Raji (cell line): ENCODE results near the gene NRN1L.

Source experiments
- POLR2A ChIP-seq: IDR thresholded peaks from 2 replicates; pipeline ENCODE4 v1.6.1; 2011; ENCODE audit warnings: low read depth, low read length, control low read depth; ENCODE audit not compliant: insufficient read depth

NRN1L gene

DNA sequence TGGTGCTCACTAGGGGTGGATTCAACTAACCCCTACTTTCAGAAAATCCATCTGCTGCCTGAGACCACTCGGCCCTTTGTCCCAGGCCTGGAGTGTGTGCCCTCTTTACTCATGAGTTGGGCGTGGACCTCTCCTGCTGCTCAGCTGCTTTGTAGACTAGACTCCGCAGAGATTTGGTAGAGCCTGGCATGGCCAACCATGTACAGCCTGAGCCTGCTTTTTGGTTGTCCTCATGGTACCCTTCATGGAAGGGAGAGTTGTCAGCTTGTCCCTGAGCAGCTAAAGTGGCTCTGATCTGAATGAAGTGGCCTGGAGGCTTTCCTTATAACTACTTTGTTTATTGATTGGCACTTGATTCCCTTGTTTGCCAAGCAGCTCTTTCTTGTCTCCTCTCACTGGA lies 10.3 kb upstream of the NRN1L start:
- TF ChIP-seq POLR2A = no peak

DNA sequence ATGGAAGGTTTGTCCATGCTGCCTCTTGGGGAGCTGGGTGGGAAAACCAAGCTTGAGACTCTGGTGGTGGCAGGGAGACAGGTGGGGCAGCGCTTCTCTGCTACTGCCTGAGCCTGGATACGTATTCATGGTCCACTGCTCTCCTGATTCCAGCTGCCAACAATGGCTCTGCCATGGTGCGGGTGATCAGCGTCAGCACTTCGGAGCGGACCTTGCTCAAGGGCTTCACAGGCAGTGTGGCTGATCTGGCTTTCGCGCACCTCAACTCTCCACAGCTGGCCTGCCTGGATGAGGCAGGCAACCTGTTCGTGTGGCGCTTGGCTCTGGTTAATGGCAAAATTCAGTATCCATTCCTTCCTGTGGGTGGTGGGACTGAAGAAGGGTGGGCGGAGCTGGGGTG lies 7.6 kb upstream of the NRN1L start:
- no peak for TF ChIP-seq POLR2A

GRCh38 chr16:67878232-67878631 lies 6.5 kb upstream of the NRN1L start:
- TF ChIP-seq POLR2A = no peak

DNA sequence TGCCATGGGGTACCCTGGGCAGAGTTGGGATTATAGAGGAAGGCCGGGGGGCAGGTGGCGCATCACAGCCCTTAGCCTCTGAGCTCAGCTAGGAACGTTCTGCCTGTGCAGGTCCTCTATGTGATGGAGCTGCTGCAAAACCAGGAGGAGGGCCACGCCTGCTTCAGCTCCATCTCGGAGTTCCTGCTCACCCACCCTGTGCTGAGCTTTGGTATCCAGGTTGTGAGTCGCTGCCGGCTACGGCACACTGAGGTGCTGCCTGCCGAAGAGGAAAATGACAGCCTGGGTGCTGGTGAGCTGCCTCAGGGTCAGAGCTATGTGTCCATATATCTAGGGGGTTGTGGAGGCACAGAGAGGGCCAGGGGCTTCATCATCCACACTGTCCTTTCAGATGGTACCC lies 5.8 kb upstream of the NRN1L start:
- TF ChIP-seq POLR2A = no peak

- no peak for TF ChIP-seq POLR2A
These were observed 5.2 kb upstream of the NRN1L start for GRCh38 chr16:67879462-67879861.

DNA sequence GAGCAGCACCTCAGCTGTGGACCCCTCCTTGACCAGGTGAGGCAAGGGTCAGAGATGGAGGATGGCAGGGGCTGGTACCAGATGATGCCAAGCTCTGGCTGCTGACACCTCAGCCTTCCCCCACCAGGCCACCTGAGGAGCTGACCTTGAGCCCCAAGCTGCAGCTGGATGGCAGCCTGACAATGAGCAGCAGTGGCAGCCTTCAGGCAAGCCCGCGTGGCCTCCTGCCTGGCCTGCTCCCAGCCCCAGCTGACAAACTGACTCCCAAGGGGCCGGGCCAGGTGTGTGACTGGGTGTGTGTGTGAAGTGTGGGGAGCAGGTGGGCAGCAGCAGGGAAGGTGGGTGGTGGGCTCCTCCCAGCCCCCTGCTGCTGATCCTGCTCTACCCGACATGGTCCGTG lies 4.7 kb upstream of the NRN1L start:
- TF ChIP-seq POLR2A = no peak

DNA sequence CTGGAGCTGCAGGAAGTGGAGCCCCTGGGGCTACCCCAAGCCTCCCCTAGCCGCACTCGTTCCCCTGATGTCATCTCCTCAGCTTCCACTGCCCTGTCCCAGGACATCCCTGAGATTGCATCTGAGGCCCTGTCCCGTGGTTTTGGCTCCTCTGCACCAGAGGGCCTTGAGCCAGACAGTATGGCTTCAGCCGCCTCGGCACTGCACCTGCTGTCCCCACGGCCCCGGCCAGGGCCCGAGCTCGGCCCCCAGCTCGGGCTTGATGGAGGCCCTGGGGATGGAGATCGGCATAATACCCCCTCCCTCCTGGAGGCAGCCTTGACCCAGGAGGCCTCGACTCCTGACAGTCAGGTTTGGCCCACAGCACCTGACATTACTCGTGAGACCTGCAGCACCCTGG lies 4.1 kb upstream of the NRN1L start:
- TF ChIP-seq POLR2A = no peak

- no peak for TF ChIP-seq POLR2A
These were observed 3.0 kb upstream of the NRN1L start for GRCh38 chr16:67881621-67882161.

GRCh38 chr16:67882374-67883145 lies 2.1 kb upstream of the NRN1L start:
- TF ChIP-seq POLR2A = no peak

DNA sequence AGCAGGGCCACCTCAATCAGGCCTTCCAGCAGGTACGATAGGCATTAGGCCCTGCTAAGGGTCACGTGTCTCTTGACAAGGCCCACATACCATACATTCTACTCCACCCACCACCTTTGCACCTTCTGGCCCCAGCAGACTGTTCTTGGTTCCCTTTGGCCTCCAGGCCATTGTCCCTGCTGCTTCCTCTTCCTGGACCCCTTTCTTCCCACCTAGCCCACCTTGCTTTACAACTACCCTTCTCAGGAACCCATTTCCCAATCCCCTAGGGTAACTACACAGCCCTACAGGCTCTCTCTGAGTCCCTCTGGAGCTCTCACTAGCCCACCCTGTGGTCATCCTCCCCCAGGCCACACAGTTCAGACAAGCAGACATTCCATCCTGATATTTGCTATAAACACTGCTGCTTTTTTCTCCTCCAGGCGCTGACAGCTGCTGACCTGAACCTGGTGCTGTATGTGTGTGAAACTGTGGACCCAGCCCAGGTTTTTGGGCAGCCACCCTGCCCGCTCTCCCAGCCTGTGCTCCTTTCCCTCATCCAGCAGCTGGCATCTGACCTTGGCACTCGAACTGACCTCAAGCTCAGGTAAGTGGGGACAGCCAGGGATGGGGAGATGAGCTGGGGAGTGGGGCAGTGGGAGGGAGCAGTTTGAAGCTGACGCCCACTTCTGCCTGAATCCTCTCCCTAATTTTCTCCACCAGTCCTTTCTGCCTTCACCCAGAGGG lies 1.4 kb upstream of the NRN1L start:
- no peak for TF ChIP-seq POLR2A

DNA sequence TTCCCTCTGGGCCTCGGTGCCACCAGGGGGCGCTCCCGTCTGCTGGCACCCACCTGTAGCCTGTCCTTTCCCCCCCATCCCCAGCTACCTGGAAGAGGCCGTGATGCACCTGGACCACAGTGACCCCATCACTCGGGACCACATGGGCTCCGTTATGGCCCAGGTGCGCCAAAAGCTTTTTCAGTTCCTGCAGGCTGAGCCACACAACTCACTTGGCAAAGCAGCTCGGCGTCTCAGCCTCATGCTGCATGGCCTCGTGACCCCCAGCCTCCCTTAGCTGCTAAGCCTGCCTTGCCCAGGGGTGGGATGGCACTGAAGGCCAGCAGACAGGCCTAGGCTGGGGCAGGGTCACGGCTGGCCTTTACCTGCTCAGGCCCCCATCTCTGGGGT lies 818 bp upstream of the NRN1L start:
- TF ChIP-seq POLR2A = no peak

- no peak for TF ChIP-seq POLR2A
These were observed 860 bp downstream of the NRN1L start for GRCh38 chr16:67885545-67885944.

DNA sequence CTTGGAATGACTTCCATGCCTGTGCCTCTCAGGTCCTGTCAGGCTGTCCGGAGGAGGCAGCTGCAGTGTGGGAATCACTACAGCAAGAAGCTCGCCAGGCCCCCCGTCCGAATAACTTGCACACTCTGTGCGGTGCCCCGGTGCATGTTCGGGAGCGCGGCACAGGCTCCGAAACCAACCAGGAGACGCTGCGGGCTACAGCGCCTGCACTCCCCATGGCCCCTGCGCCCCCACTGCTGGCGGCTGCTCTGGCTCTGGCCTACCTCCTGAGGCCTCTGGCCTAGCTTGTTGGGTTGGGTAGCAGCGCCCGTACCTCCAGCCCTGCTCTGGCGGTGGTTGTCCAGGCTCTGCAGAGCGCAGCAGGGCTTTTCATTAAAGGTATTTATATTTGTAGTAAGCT lies 1.3 kb downstream of the NRN1L start:
- no peak for TF ChIP-seq POLR2A

DNA sequence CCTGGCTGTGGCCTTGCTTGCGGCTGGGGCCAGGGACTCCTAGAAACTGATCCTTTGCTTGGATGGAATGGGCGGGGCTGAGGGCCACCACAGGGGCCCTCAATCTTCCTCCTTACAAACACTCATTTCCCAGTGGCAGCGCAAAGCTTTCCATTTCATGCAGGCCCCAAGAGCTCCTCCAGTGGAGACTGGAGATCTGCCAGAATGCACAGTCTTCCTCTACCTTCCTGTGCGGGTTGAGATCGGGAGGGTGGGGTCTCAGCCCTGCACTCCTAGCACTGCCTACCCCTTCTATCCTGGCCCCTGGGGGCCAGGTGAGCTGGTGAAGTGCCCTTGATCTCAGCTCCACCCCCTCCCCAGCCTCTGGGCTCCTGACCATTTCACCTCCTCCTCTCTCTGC lies 1.7 kb downstream of the NRN1L start:
- no peak for TF ChIP-seq POLR2A

- TF ChIP-seq POLR2A = no peak
These were observed 3.6 kb downstream of the NRN1L start for GRCh38 chr16:67888331-67888730.

- no peak for TF ChIP-seq POLR2A
These were observed 7.7 kb downstream of the NRN1L start for GRCh38 chr16:67892375-67892774.
